HK-2 (cell line): ENCODE results near the gene SLX4IP.

Experiments used
- DNase-seq: peaks from one replicate; pipeline ENCODE4 v3.0.0-alpha.2; 2018; ENCODE audit not compliant: unreplicated experiment

Gene SLX4IP

GRCh38 chr20:10428008-10428407 is 7.1 kb upstream of the SLX4IP start:
- no peak for DNase-seq

GRCh38 chr20:10429443-10429981 is 5.6 kb upstream of the SLX4IP start:
- no peak for DNase-seq

GRCh38 chr20:10430000-10430466 is 5.1 kb upstream of the SLX4IP start:
- DNase-seq: no peak

- DNase-seq: no peak
These were observed 4.4 kb upstream of the SLX4IP start for GRCh38 chr20:10430704-10431103.

GRCh38 chr20:10432079-10432478 is 3.0 kb upstream of the SLX4IP start:
- DNase-seq: no peak

- no peak for DNase-seq
These were observed 2.0 kb upstream of the SLX4IP start for GRCh38 chr20:10433014-10433622.

GRCh38 chr20:10433623-10434466 is 1.3 kb upstream of the SLX4IP start, which contains the start of gene MKKS:
MKKS (minus strand) TSS chr20:10434222; CDS start chr20:10413514, 20,708 bp downstream.
- peak; percentile 93 for DNase-seq

- DNase-seq: peak; percentile 94
These were observed 656 bp upstream of the SLX4IP start for GRCh38 chr20:10434467-10434831.

GRCh38 chr20:10436053-10436699 is 1.1 kb downstream of the SLX4IP start:
- no peak for DNase-seq

- no peak for DNase-seq
These were observed 3.1 kb downstream of the SLX4IP start for GRCh38 chr20:10438217-10438616.

GRCh38 chr20:10443936-10444335 is 8.8 kb downstream of the SLX4IP start:
- DNase-seq: no peak

- DNase-seq: no peak
These were observed 10.7 kb downstream of the SLX4IP start for GRCh38 chr20:10445758-10446157.

GRCh38 chr20:10447028-10447427 is 11.9 kb downstream of the SLX4IP start:
- DNase-seq: no peak

GRCh38 chr20:10448270-10449156 is 13.4 kb downstream of the SLX4IP start:
- DNase-seq: no peak

GRCh38 chr20:10449270-10449669 is 14.2 kb downstream of the SLX4IP start:
- DNase-seq: no peak

GRCh38 chr20:10453241-10453640 is 18.1 kb downstream of the SLX4IP start:
- DNase-seq: no peak

GRCh38 chr20:10454151-10454750 is 19.1 kb downstream of the SLX4IP start:
- DNase-seq: no peak

- DNase-seq: no peak
These were observed 26.4 kb downstream of the SLX4IP start for GRCh38 chr20:10461495-10461894.

- DNase-seq: no peak
These were observed 27.4 kb downstream of the SLX4IP start for GRCh38 chr20:10462516-10462915.

GRCh38 chr20:10463622-10464021 is 28.5 kb downstream of the SLX4IP start:
- no peak for DNase-seq

- no peak for DNase-seq
These were observed 30.0 kb downstream of the SLX4IP start for GRCh38 chr20:10465135-10465534.
